Endothelial cell of umbilical vein (primary cell): ENCODE data around the gene AOC2. TPM values are rescaled to one million over a fixed set of nuclear protein-coding genes. Genes with fewer than 3 reads are reported as not detected.

Experiments used
- BruUV-seq: library from RNA; stranded (reverse); fragments of 400-500 nt; replicated peaks from 2 replicates; lab custom pipeline; 2021; lab: Mats Ljungman, UMichigan
- CTCF ChIA-PET: fragments of 300-600, 350-600 bp; sonication (Branson Sonifier 250); formaldehyde crosslinking; loops from one replicate; lab custom pipeline; 2021; ENCODE audit warnings: antibody characterized with exemption, inconsistent platforms; lab: Charles Lee
- POLR2A ChIA-PET: fragments of 300-600, 350-600 bp; sonication (Branson Sonifier 250); formaldehyde crosslinking; loops from one replicate; lab custom pipeline; 2021; ENCODE audit warnings: antibody characterized with exemption, inconsistent platforms; lab: Charles Lee
- DNase-seq: peaks from one replicate; pipeline ENCODE4 v3.0.0-alpha.2; 2011; ENCODE audit warnings: low read depth, low spot score
- FAIRE-seq: peaks from 2 replicates; lab custom pipeline; 2011; peaks lifted over from hg19 to GRCh38; lab: Jason Lieb, UNC
- H2AFZ ChIP-seq: 2 replicates; pipeline ENCODE4 v1.6.0; 2012; ENCODE audit warnings: low read depth, low read length, control low read depth, inconsistent platforms
- H3K27ac ChIP-seq: 2 replicates; pipeline ENCODE4 v1.5.1; 2011; ENCODE audit warnings: low read depth, mild to moderate bottlenecking, control low read depth, low read length, moderate library complexity; ENCODE audit not compliant: insufficient read depth
- H3K27me3 ChIP-seq, 2 experiments: 2 replicates each; pipeline versions ENCODE4 v1.6.0 to v1.6.1; 2011; ENCODE audit warnings: low read length in 2 of 2, mixed read lengths in 1 of 2; ENCODE audit not compliant: control insufficient read depth in 2 of 2, insufficient read depth in 2 of 2
- H3K36me3 ChIP-seq, 2 experiments: 2 replicates in 1 of 2; 3 replicates in 1 of 2; pipeline ENCODE4 v1.5.1; 2011; ENCODE audit warnings: low read length in 2 of 2, mild to moderate bottlenecking in 1 of 2, moderate library complexity in 1 of 2; ENCODE audit not compliant: control insufficient read depth in 2 of 2, insufficient read depth in 2 of 2; ENCODE audit errors: extremely low read depth in 1 of 2
- H3K4me1 ChIP-seq: 3 replicates; pipeline ENCODE4 v1.5.1; 2011; ENCODE audit warnings: mild to moderate bottlenecking, low read length; ENCODE audit not compliant: control insufficient read depth, insufficient read depth; ENCODE audit errors: extremely low read depth
- H3K4me2 ChIP-seq: 2 replicates; pipeline ENCODE4 v1.6.1; 2011; ENCODE audit warnings: low read length, control low read depth, mixed read lengths; ENCODE audit not compliant: insufficient read depth
- H3K4me3 ChIP-seq, 3 experiments: fragments of 200-600 bp in 1 of 3; sonication (generic), shearing (Covaris generic) in 1 of 3; replicated peaks in 1 of 3; 2 replicates each; pipeline ENCODE4 v1.5.1; 2011 to 2016; ENCODE audit warnings: control low read depth in 3 of 3, low read length in 3 of 3, mild to moderate bottlenecking in 2 of 3, inconsistent platforms in 1 of 3, low read depth in 1 of 3, moderate library complexity in 1 of 3; ENCODE audit not compliant: insufficient read depth in 1 of 3
- H3K79me2 ChIP-seq: 2 replicates; pipeline ENCODE4 v1.6.0; 2012; ENCODE audit warnings: low read length, inconsistent platforms; ENCODE audit not compliant: control insufficient read depth, insufficient read depth
- H3K9ac ChIP-seq: replicated peaks from 2 replicates; pipeline ENCODE3; 2011; ENCODE audit warnings: low read length, control low read depth; ENCODE audit not compliant: insufficient read depth; ENCODE audit errors: extremely low read depth
- H3K9me1 ChIP-seq: replicated peaks from 3 replicates; pipeline ENCODE4 v1.6.0; 2011; ENCODE audit warnings: mild to moderate bottlenecking, low read length; ENCODE audit not compliant: control insufficient read depth, insufficient read depth; ENCODE audit errors: extremely low read depth
- H3K9me3 ChIP-seq: replicated peaks from 2 replicates; pipeline ENCODE4 v1.5.1; 2012; ENCODE audit warnings: low read length, inconsistent platforms; ENCODE audit not compliant: control insufficient read depth, insufficient read depth
- H4K20me1 ChIP-seq: replicated peaks from 2 replicates; pipeline ENCODE3; 2011; ENCODE audit warnings: mild to moderate bottlenecking, low read length; ENCODE audit not compliant: control insufficient read depth, insufficient read depth; ENCODE audit errors: extremely low read depth
- CTCF ChIP-seq, 2 donors: IDR thresholded peaks; 1 replicate in 1 of 2; 2 replicates in 1 of 2; pipeline ENCODE4 v1.5.1; 2011; ENCODE audit warnings: low read length in 2 of 2, mild to moderate bottlenecking in 2 of 2, moderate library complexity in 2 of 2, control low read depth in 1 of 2, inconsistent platforms in 1 of 2, low read depth in 1 of 2; ENCODE audit not compliant: insufficient read depth in 1 of 2; ENCODE audit errors: extremely low read depth in 1 of 2
- EZH2 ChIP-seq: IDR thresholded peaks from 2 replicates; pipeline ENCODE4 v1.6.1; 2012; ENCODE audit warnings: borderline replicate concordance, low read depth, mild to moderate bottlenecking, moderate library complexity, low read length, inconsistent platforms; ENCODE audit not compliant: severe bottlenecking
- FOS ChIP-seq: IDR thresholded peaks from 2 replicates; pipeline ENCODE4 v1.6.1; 2011; ENCODE audit warnings: mild to moderate bottlenecking, low read length, moderate library complexity, borderline replicate concordance; ENCODE audit not compliant: insufficient read depth
- GATA2 ChIP-seq: IDR thresholded peaks from 2 replicates; pipeline ENCODE4 v1.7.0; 2011; ENCODE audit warnings: low read depth, mild to moderate bottlenecking, moderate library complexity, mixed read lengths, low read length; ENCODE audit not compliant: insufficient read length, insufficient read depth
- JUN ChIP-seq: IDR thresholded peaks from 2 replicates; pipeline ENCODE4 v1.6.1; 2011; ENCODE audit warnings: borderline replicate concordance, low read depth; ENCODE audit not compliant: insufficient read length, insufficient read depth
- MAX ChIP-seq: IDR thresholded peaks from 2 replicates; pipeline ENCODE4 v1.6.1; 2011; ENCODE audit not compliant: insufficient read depth, insufficient read length
- MYC ChIP-seq: IDR thresholded peaks from one replicate; pipeline ENCODE4 v1.6.1; 2011; ENCODE audit warnings: mild to moderate bottlenecking, low read depth, low read length
- POLR2A ChIP-seq: IDR thresholded peaks from 2 replicates; pipeline ENCODE4 v1.6.1; 2012; ENCODE audit warnings: low read depth, mild to moderate bottlenecking, control low read depth, low read length
- POLR2AphosphoS5 ChIP-seq: IDR thresholded peaks from 2 replicates; pipeline ENCODE4 v1.6.1; 2012; ENCODE audit warnings: low read depth, mild to moderate bottlenecking, control low read depth, low read length, moderate library complexity; ENCODE audit not compliant: insufficient read depth
- dilution Hi-C: fragments of 300-500 bp; cut with MboI; formaldehyde crosslinking; loops from one replicate; pipeline ENCODE4 v1.15.0; 2019; ENCODE audit warnings: low sequenced_read_pairs; ENCODE audit not compliant: extremely low pct_ligation_motif_present
- intact Hi-C: fragments of 100-400 bp; cut with micrococcal nuclease; formaldehyde crosslinking; loops from one replicate; pipeline ENCODE4 v1.10.0; 2022
- polyA plus RNA-seq, 4 experiments: library from polyadenylated mRNA; depleted of rRNA in 3 of 4; stranded (reverse) in 3 of 4; unstranded in 1 of 4; fragments of >200 nt; gene quantifications; 2 replicates each; pipeline versions ENCODE4 v1.2.1 to v1.2.3, GENCODE V29; 2011 to 2012; ENCODE audit warnings: missing spikeins in 1 of 4
- total RNA-seq: library from RNA; stranded (reverse); gene quantifications from 2 replicates; pipeline ENCODE4 v1.2.3, GENCODE V29; 2021

Gene AOC2
- total and polyA plus RNA-seq, 2 donors (not counting 3 experiments of a cell fraction or from before 2014, with no cell fraction given) = 0.62 to 1.9 TPM

GRCh38 chr17:42845556-42845917 lies 1.2 kb downstream of the AOC2 start:
- H3K9me1 ChIP-seq = no peaks in the 10 kb centered on the region
- BruUV-seq = no TSS peak
- H2AFZ ChIP-seq = no peak overlapping the region
- no peak overlapping the region for H3K4me3 ChIP-seq
- no peak for FAIRE-seq
- H3K9me3 ChIP-seq = no peaks in the 10 kb centered on the region
- TF ChIP-seq POLR2AphosphoS5 = no peak
- TF ChIP-seq POLR2A = no peak
- TF ChIP-seq EZH2 = no peak
- TF ChIP-seq MYC = no peak
- no peak for TF ChIP-seq GATA2
- no peak for TF ChIP-seq FOS
- TF ChIP-seq CTCF (IDR thresholded peaks at IDR 0.05; ENCODE audit: extremely low read depth in 1 of 2, insufficient read depth in 1 of 2, low read depth in 1 of 2, low read length in 2 of 2) = no peak
- no peak for TF ChIP-seq MAX
- TF ChIP-seq JUN = no peak
- DNase-seq = no peak
- no peaks in the 10 kb centered on the region for H3K79me2 ChIP-seq
- CTCF ChIA-PET = interaction anchor here (0.6 to 8.9 kb wide), 5 partner anchors 9 to 267 kb away, joined by 3 to 132 read pairs (median 4); partner anchors contain the start of gene RPL27
- POLR2A ChIA-PET = interaction anchor here (0.6 kb wide), 1 partner anchor 84 kb away, joined by 3 read pairs; no protein-coding TSS in a partner anchor
- peaks cover 0 to 3% of the 10 kb centered on the region in 2 experiments for H3K27me3 ChIP-seq
- dilution Hi-C loops (no loop called here), intact Hi-C loops (no loop called here)
- no peaks in the 10 kb centered on the region for H3K4me1 ChIP-seq
- H3K9ac ChIP-seq = no peak overlapping the region
- H3K27ac ChIP-seq = no peak overlapping the region
- peaks cover 2% of the 10 kb centered on the region for H4K20me1 ChIP-seq
- H3K36me3 ChIP-seq = peaks cover 15 to 34% of the 10 kb centered on the region in 2 experiments
- H3K4me2 ChIP-seq = no peak overlapping the region
